ENCODE measurements around the gene MTOR.
"Not testable (repeated sequence)": the region's sequence is repeated elsewhere in the genome, so short reads cannot be mapped to it uniquely, and the experiment has no call there.

Gene MTOR

DNA sequence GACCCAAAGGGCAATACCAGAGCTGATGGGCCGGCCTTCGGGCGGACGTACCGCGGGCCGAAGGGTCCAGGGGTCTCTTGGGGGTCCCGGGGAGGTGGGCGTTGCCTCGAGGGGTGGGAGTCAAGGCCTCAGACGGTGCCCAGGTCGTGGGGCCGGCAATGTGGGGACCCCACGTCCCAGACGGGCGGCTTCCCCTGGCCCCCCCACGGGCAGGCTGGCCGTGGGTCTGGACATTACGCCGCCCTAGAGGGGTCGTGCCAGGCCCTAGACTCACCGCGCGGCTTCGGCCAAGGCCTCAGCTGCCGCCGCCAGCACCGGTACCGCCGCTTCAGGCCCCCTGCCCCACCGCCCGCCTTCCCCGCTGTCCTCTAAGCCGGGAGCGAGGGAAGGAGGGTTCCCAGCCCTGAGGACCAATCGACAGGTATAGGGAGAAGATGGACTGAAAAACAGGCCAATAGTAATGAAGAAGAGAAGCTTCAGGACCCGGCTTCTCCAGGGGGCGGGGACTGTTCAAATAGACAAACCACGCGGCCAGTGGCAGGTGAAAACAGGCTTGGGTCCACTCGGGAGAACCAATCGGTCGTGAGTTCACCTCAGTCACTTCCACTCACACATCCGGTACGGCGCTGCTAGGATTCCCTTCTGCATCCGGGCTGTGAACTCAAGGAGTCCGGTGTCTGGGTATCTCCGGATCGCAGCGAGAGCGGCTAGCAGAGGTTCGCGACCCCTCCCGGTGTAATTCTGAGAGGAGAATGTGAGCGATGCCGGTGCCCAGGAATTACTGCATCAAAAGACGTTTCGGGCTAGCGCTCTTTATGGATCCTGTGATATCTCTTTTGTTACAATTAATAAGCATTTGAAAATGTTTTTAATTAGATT, at the start of gene MTOR:
Gene MTOR (minus strand): TSS at position 381 of the 879 bp plus-strand sequence. CDS start 3,142 bp downstream, outside the sequence.
- H3K27ac ChIP-seq: peak within 1 kb of the TSS; percentile 86
- TF ChIP-seq, protein P1, sequence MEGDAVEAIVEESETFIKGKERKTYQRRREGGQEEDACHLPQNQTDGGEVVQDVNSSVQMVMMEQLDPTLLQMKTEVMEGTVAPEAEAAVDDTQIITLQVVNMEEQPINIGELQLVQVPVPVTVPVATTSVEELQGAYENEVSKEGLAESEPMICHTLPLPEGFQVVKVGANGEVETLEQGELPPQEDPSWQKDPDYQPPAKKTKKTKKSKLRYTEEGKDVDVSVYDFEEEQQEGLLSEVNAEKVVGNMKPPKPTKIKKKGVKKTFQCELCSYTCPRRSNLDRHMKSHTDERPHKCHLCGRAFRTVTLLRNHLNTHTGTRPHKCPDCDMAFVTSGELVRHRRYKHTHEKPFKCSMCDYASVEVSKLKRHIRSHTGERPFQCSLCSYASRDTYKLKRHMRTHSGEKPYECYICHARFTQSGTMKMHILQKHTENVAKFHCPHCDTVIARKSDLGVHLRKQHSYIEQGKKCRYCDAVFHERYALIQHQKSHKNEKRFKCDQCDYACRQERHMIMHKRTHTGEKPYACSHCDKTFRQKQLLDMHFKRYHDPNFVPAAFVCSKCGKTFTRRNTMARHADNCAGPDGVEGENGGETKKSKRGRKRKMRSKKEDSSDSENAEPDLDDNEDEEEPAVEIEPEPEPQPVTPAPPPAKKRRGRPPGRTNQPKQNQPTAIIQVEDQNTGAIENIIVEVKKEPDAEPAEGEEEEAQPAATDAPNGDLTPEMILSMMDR (conservative IDR thresholded peaks at IDR 0.05): peak; percentile 44

DNA sequence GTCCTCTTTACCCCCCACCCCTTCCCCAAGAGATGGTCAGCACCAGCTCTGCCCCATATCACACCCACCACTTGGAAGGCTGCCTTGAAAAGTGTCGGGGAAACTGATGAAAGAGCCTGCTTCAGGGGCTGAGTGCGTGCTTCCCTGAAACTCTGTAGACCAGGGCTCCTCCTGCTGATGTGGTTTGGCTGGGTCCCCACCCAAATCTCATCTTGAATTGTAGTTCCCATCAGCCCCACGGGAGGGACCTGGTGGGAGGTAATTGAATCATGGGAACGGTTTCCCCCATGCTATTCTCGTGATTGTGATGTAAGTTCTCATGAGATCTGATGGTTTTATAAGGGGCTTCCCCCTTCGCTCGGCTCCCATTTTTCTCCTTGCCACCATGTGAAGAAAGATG, 47.0 kb upstream of the MTOR start:
- no peak overlapping the region for H3K27ac ChIP-seq
- TF ChIP-seq, protein P1 (conservative IDR thresholded peaks at IDR 0.05): no peak

DNA sequence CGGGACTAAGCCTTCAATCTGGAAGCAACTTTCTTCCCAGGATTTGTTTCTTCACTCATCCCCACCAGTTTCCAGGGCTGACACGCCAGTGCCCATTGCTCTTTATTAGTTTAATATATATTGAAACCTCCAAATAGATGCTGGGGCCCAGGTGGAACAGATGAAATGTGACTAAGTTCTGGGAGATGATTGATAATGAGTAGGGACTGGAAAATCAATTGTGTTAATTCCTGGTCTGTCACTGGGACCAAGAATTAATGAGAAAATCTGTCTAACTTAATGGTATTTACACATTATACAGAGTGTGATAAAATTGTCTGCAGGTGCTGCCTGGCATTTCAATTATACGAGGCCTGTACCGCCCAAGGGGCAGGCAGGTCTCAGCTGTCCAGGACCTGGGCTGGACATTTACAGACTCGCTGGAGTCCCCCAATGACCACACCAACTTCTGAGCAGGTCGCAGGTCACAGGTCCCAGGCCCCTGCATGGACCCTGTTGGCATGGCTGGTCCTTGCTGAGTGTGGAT, 46.4 kb upstream of the MTOR start:
- TF ChIP-seq, protein P1 (conservative IDR thresholded peaks at IDR 0.05): no peak
- H3K27ac ChIP-seq: no peak overlapping the region

DNA sequence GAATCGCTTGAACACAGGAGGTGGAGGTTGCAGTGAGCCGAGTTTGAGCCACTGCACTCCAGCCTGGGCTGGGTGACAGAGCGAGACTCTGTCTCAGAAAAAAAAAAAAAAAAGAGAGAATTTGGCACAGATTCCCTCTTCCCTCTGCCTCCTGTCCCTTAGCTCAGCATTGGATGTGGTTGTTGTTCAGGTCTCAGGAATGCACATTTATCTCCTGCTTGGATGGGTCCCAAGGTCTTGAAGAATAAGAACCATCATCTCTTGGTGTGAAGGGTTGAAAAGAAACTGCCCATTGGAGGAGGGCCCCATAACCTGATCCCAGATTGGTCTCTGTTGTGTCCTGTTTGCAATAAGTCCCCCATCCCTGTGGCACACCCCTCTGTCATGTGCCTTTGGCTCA, 45.5 kb upstream of the MTOR start:
- TF ChIP-seq, protein P1 (conservative IDR thresholded peaks at IDR 0.05): no peak
- H3K27ac ChIP-seq: no peak overlapping the region

DNA sequence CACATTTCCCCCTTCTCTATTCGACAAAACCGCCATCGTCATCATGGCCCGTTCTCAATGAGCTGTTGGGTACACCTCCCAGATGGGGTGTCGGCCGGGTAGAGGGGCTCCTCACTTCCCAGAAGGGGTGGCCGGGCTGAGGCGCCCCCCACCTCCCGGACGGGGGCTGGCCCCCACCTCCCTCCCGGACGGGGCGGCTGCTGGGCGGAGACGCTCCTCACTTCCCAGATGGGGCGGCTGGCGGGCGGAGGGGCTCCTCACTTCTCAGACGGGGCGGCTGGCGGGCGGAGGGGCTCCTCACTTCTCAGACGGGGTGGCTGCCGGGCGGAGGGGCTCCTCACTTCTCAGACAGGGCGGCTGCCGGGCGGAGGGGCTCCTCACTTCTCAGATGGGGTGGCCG, 43.2 kb upstream of the MTOR start:
- H3K27ac ChIP-seq: not testable (repeated sequence)

DNA sequence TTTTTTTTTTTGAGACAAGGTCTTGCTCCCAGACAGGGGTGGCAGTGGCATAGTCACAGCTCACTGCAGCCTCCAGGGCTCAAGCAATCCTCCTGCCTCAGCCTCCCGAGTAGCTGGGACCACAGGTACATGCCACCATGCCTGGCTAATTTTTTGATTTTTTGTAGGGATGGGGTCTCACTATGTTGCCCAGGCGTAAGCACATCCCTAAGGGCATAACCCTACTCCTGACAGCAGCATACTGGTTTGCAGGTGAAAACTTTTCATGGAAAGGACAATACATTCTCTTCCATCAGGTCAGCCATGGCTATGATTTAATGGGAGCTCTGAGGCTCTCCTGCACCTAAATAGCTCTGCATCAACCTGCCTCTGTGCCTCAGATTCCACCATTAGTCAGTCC, 40.0 kb upstream of the MTOR start:
- no peak overlapping the region for H3K27ac ChIP-seq
- TF ChIP-seq, protein P1 (conservative IDR thresholded peaks at IDR 0.05): no peak

DNA sequence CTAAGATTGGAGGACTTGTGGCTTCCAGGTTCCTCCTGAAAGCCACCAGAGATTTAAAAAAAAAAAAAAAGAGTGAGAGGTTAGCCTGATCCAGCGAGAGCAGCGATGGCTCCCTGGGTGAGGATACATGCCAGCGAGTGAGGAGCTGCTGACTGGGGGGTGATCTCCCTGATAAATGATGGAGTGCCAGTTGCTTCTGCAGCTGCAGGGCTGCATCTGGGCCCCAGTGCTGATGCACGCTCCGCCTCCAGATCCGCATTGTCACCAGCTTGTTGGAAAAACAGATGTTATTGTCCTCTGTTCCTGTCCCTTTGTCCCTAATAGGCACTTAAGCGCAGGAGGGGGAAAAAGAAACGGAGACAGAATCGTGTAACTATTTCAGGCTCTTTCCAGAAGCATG, 39.2 kb upstream of the MTOR start:
- H3K27ac ChIP-seq: no peak overlapping the region
- TF ChIP-seq, protein P1 (conservative IDR thresholded peaks at IDR 0.05): no peak

DNA sequence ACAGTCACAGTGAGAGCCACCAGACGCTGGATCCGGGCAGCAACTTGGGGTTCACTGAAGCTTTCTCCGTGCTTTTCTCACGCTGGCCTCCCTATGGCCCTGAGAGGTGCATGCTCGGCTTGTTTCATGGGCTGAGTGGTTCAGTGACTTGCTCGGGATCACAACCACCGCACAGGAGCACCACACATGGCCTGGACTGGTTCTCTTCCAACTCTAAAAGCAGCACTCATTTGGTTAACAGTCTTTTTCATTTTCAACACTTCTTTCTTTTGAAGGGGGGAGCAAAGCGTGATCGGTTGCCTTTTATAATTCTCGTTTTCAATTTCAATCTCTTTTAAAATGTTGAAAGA, 36.8 kb upstream of the MTOR start:
- H3K27ac ChIP-seq: no peak overlapping the region
- TF ChIP-seq, protein P1 (conservative IDR thresholded peaks at IDR 0.05): no peak
